NB4 (cell line): ENCODE data around the gene CFAP74.

Experiments
- DNase-seq: peaks from one replicate; pipeline ENCODE4 v3.0.0; 2010; ENCODE audit warnings: low read depth
- H3K4me3 ChIP-seq: one replicate; pipeline ENCODE4 v1.5.1; 2011; ENCODE audit warnings: mild to moderate bottlenecking, low read depth, low read length, moderate library complexity
- MYC ChIP-seq: IDR thresholded peaks from 2 replicates; pipeline ENCODE4 v1.6.1; 2011; ENCODE audit warnings: low read depth, low read length
- POLR2A ChIP-seq: IDR thresholded peaks from 2 replicates; pipeline ENCODE4 v1.6.1; 2011; ENCODE audit warnings: mild to moderate bottlenecking; ENCODE audit not compliant: insufficient read length; ENCODE audit errors: extremely low read depth
- TF ChIP-seq, protein P1 (sequence below): IDR thresholded peaks from 2 replicates; pipeline ENCODE4 v1.6.1; 2011; ENCODE audit warnings: low read depth, low read length
- TF ChIP-seq, protein P2 (sequence below): IDR thresholded peaks from one replicate; pipeline ENCODE4 v1.5.1; 2012; ENCODE audit warnings: low read depth, low read length

Gene CFAP74

DNA sequence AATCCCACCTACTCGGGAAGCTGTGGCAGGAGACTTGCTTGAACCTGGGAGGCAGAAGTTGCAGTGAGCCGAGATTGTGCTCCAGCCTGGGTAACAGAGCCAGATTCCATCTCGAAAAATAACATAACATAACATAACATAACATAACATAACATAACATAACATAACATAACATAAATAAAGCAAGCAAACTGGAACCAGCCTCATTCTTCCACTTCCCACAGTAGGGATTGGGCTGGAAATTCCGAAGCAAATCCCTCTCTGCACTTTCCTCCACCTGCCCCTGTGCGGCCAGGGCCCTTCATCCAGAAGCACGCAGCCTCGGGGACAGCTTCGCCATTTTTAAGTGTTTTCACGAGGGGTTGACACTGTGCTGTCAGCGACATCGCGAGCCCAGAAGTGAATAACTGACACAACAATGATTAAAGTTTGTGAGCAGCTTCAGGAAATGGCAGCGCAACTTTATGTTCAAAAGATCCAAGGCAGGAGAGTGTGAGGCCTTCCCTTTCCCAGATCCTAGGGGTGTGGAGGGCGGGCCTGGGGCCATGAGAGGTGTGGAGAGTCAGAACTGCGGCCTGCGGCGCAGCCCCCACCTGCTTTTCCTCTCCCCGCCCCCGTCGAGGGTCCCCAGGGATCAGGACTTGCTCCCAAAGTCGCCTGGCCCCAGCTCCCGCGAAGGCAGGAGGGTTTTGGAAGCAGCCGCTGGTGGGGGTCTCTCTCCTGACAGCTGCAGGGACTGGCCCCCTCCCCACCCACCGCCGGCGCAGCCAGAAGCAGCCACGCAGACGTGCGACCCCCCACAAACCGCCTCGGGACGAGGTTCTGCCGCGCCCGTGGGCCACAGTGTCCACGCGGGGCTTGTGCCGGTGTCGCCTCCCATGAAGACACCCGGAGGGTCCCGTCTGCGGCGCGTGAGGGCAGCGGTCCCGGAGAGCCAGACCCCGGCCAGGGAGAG is 14.9 kb upstream of the CFAP74 start:
- H3K4me3 ChIP-seq = no peak overlapping the region
- no peak for TF ChIP-seq MYC
- TF ChIP-seq, protein P1, sequence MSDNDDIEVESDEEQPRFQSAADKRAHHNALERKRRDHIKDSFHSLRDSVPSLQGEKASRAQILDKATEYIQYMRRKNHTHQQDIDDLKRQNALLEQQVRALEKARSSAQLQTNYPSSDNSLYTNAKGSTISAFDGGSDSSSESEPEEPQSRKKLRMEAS = no peak
- no peak for DNase-seq

GRCh38 chr1:2016123-2016522 is 12.5 kb upstream of the CFAP74 start:
- TF ChIP-seq, protein P1 = no peak
- no peak for TF ChIP-seq MYC
- TF ChIP-seq, protein P2, sequence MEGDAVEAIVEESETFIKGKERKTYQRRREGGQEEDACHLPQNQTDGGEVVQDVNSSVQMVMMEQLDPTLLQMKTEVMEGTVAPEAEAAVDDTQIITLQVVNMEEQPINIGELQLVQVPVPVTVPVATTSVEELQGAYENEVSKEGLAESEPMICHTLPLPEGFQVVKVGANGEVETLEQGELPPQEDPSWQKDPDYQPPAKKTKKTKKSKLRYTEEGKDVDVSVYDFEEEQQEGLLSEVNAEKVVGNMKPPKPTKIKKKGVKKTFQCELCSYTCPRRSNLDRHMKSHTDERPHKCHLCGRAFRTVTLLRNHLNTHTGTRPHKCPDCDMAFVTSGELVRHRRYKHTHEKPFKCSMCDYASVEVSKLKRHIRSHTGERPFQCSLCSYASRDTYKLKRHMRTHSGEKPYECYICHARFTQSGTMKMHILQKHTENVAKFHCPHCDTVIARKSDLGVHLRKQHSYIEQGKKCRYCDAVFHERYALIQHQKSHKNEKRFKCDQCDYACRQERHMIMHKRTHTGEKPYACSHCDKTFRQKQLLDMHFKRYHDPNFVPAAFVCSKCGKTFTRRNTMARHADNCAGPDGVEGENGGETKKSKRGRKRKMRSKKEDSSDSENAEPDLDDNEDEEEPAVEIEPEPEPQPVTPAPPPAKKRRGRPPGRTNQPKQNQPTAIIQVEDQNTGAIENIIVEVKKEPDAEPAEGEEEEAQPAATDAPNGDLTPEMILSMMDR = no peak
- no peak for TF ChIP-seq POLR2A
- H3K4me3 ChIP-seq = no peak overlapping the region
- DNase-seq = no peak

DNA sequence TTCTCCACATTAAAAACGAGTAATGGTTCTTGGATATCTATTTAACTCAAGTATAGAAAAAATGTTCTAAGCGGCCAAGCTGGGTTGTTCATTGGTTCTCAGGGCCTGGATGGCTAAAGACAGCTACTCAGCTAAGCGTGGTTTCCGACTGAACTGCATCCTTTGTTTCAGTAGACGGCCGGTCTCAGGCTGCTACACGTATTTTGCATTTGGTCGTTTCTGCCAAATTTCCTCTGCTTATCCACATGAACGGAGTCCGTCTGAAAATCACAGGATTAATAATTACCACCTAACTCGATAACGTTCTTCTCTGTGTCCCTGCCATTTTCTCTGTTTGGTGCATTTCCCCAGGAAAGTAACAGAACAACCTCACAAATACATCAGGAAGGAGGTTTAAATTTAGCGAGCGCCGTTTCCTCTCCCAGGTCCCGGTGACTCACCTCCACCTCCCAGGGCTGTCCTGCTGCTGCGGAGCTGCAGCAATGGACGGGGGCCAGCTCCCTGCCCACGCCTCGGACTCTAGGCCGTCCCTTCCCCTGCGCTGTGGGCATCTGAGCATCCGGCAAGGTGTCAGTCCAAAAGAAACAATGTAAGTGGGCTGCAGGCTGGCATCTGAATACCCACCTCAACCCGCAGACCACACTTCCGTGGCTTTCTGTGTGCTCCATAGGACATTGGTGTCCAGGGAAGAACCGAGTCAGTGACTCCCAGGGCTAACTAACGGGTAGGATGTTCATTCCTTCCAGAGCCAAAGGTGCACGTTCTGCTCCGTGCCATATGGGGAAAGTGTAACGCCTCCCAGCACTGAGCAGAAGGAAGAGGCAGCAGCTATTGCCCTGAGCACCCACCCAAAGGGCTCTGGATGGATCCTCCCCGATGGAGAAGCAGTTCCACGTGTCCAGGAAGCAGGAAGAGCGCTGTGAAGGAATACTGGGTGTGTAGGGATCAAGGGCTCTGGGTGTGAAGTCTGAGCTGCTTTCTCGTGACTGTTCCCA is 11.5 kb upstream of the CFAP74 start:
- no peak for DNase-seq
- TF ChIP-seq POLR2A = no peak
- no peak for TF ChIP-seq MYC
- TF ChIP-seq, protein P2 = no peak
- TF ChIP-seq, protein P1 = no peak
- H3K4me3 ChIP-seq = no peak overlapping the region

DNA sequence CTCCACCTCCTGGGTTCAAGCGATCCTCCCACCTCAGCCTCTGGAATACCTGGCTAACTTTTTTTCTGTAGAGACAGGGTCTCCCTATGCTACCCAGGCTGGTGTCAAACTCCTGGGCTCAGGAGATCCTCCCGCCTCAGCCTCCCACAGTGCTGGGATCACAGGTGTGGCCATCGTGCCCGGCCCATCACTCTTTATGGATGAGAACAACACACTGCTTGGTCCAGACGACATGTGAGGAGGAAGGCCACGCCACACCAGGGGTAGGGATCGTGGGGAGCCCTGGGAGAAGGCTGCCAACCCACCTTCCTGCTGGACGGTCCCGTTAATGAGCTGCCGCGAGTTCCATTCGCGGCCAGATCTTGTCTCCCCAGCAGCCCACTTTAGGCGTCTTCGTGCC is 10.6 kb upstream of the CFAP74 start:
- no peak for DNase-seq
- TF ChIP-seq, protein P2 = no peak
- H3K4me3 ChIP-seq = no peak overlapping the region

DNA sequence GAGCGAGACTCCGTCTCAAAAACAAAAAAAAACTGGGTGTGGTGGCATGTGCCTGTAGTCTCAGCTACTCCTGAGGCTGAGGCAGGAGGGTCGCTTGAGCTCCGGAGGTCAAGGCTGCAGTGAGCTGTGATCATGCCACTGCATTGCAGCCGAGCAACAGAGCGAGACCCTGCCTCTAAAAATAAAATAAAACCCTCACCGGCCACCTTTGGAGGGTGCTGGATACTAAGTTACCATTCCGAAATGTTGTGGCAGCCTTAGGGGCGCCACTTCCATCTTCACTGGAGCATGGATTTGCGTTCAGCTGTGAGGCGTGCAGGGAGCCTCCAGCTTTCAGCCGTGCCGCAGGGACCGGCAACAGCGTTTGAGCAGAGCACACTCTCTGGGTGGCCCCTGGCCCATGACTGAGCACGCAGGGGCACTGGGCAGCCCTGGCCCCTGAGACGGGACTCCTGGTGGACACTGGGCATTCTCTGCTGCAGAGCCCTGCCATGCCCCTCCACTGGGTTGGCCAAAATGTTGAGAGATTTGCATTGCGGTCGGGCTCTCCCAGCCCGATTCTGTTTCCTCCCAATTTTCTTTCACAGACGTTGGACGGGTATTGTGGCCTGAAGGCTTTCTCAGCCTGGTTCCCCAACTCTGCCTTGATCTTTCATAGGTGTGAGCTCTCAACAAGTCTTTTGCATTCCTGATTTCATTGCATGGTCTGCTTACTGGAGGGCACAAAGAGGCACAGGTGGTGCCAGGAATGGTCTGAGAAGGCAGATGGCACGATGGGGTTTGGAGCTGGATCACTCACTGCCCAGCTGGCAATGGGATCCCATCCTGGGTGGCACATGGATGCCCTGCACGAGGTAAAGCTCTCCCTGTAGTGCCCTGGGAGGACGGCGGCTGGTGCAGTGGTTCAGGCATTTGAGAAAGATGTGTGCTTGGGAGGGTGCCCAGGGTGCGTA is 5.8 kb upstream of the CFAP74 start:
- no peak for DNase-seq
- TF ChIP-seq, protein P2 = no peak
- TF ChIP-seq POLR2A (no peak), MYC (no peak)
- TF ChIP-seq, protein P1 = no peak
- no peak overlapping the region for H3K4me3 ChIP-seq
